Measurements from ENCODE around the gene MEIOSIN. TPM values are rescaled to one million over a fixed set of nuclear protein-coding genes. Genes with fewer than 3 reads are reported as not detected.

MEIOSIN gene
- total RNA-seq, 1 donor from 2014 or later, result not detected

DNA sequence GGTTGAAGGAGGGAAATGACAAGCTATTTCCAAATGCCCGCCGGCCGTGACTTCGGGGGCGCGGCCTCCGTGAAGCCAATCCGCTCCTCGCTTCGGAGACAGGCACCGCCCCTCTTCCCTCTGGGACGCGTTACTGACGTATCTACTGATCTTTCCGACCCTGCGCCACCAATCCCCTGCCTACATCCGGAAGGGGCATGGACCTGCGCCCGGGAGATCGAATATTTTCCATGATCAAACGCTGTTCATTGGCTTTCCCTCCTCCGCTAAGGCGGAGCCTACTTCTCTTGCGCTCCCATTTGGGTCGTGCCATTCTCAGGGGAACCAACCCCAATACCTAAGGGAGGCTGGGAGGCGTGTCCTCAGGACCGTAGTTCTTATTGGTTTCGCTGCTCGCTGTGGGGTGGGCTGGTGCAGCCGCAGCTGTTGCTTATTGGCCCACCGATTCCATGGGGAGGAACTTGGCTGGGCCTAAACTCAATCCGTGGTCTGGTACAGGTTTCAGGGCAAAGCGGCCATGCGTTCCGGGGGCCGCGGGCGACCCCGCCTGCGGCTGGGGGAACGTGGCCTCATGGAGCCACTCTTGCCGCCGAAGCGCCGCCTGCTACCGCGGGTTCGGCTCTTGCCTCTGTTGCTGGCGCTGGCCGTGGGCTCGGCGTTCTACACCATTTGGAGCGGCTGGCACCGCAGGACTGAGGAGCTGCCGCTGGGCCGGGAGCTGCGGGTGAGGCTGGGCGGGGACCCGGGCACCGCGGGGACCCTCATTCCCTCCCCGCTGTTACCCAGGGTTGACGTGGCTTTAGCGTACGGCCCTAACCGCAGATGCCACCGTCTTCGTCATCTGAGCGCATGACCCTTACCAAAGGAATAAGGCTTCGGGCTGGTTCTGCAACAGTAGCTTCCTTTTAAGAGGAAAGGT lies 40.8 kb upstream of the MEIOSIN start, which contains the start of gene QPCTL:
TSS of gene QPCTL (plus strand) at position 480 of the 919 bp plus-strand sequence. CDS start at position 518, 38 bp downstream.
- H3K4me3 Mint-ChIP-seq (ENCODE audit: unreplicated experiment), result peak within 1 kb of the TSS; percentile 99
- peaks cover 7% of the 10 kb centered on the region for H3K9me3 Mint-ChIP-seq (ENCODE audit: unreplicated experiment)
- H3K27ac Mint-ChIP-seq (ENCODE audit: unreplicated experiment), result peak within 1 kb of the TSS; percentile 93
- no peak for TF ChIP-seq CTCF (IDR thresholded peaks at IDR 0.05; ENCODE audit: partially characterized antibody, unreplicated experiment)
- H3K27me3 Mint-ChIP-seq (ENCODE audit: unreplicated experiment), result peaks cover 2% of the 10 kb centered on the region
- peak; percentile 96 for DNase-seq
- no peaks in the 10 kb centered on the region for H3K36me3 Mint-ChIP-seq (ENCODE audit: unreplicated experiment)
- peaks cover 2% of the 10 kb centered on the region for H3K4me1 Mint-ChIP-seq (ENCODE audit: low read depth, unreplicated experiment)

DNA sequence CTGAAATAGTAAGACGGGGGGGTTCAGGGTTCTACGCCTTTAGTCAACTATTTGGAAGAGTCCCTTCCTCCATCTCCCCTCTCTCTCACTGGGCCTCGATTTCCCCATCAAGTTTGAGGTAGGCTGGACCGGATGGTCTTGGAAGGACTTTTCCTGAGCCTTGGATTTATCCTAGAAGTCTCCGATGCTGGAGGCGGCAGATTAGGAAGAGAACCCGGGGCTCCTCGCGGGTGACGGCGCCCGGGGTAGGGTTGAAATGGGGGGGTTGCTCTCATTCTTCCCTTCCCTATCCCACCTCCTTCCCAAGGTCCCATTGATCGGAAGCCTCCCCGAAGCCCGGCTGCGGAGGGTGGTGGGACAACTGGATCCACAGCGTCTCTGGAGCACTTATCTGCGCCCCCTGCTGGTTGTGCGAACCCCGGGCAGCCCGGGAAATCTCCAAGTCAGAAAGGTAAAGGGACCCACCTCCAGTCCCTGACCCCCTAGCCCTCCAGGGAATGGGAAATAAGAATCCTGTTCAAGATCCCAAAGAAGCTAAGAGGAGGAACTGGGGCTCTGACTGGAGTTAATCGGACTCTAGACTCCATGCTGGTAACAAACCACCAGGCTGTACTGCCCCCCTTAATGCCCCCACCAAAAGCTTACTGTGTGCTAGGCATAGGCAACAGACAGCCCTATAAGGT lies 40.0 kb upstream of the MEIOSIN start:
- H3K4me1 Mint-ChIP-seq (ENCODE audit: low read depth, unreplicated experiment), result peaks cover 2% of the 10 kb centered on the region
- DNase-seq, result peak; percentile 92
- H3K4me3 Mint-ChIP-seq (ENCODE audit: unreplicated experiment), result peak overlapping the region; percentile 99
- H3K9me3 Mint-ChIP-seq (ENCODE audit: unreplicated experiment), result peaks cover 7% of the 10 kb centered on the region
- TF ChIP-seq CTCF (IDR thresholded peaks at IDR 0.05; ENCODE audit: partially characterized antibody, unreplicated experiment), result peak; percentile 89
- H3K36me3 Mint-ChIP-seq (ENCODE audit: unreplicated experiment), result no peaks in the 10 kb centered on the region
- H3K27me3 Mint-ChIP-seq (ENCODE audit: unreplicated experiment), result peaks cover 4% of the 10 kb centered on the region
- no peak overlapping the region for H3K27ac Mint-ChIP-seq (ENCODE audit: unreplicated experiment)

DNA sequence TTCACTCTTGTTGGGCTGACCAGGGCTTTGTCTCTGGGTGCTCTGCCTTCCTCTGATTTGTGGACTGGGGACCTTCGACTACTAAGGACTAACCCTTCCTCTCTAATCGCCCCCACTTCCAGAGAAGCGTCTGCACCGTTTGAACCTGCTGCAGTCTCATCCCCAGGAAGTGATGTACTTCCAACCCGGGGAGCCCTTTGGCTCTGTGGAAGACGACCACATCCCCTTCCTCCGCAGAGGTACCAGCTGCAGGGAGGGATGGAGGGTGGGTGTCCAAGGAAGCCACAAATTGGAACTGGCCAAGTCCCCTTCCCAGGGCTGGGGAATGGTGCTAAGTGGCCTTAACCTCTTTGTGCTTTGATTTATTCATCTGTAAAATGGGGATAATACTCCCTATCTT lies 31.6 kb upstream of the MEIOSIN start:
- Mint-ChIP-seq H3K27ac (ENCODE audit: unreplicated experiment) (no peak overlapping the region), H3K36me3 (ENCODE audit: unreplicated experiment) (no peaks in the 10 kb centered on the region), H3K9me3 (ENCODE audit: unreplicated experiment) (no peaks in the 10 kb centered on the region), H3K4me1 (ENCODE audit: low read depth, unreplicated experiment) (no peaks in the 10 kb centered on the region), H3K4me3 (ENCODE audit: unreplicated experiment) (no peak overlapping the region), H3K27me3 (ENCODE audit: unreplicated experiment) (peaks cover 4% of the 10 kb centered on the region)
- no peak for TF ChIP-seq CTCF (IDR thresholded peaks at IDR 0.05; ENCODE audit: partially characterized antibody, unreplicated experiment)
- DNase-seq, result no peak

- Mint-ChIP-seq H3K4me1 (ENCODE audit: low read depth, unreplicated experiment) (no peaks in the 10 kb centered on the region), H3K9me3 (ENCODE audit: unreplicated experiment) (no peaks in the 10 kb centered on the region), H3K36me3 (ENCODE audit: unreplicated experiment) (no peaks in the 10 kb centered on the region), H3K27ac (ENCODE audit: unreplicated experiment) (no peak overlapping the region), H3K4me3 (ENCODE audit: unreplicated experiment) (no peak overlapping the region), H3K27me3 (ENCODE audit: unreplicated experiment) (peaks cover 3% of the 10 kb centered on the region)
- TF ChIP-seq CTCF (IDR thresholded peaks at IDR 0.05; ENCODE audit: partially characterized antibody, unreplicated experiment), result no peak
- DNase-seq, result no peak
Observed at GRCh38 chr19:45705115-45705514, 28.1 kb upstream of the MEIOSIN start.

Data from glutamatergic neuron (in vitro differentiated cells).